Middle frontal gyrus (tissue), 1 donor: ENCODE measurements around the gene NANOS1.

Experiments used
- DNase-seq: peaks from one replicate; pipeline ENCODE4 v3.0.0-alpha.2; 2015; ENCODE audit warnings: low spot score; ENCODE audit errors: extremely low spot score

NANOS1 gene

DNA sequence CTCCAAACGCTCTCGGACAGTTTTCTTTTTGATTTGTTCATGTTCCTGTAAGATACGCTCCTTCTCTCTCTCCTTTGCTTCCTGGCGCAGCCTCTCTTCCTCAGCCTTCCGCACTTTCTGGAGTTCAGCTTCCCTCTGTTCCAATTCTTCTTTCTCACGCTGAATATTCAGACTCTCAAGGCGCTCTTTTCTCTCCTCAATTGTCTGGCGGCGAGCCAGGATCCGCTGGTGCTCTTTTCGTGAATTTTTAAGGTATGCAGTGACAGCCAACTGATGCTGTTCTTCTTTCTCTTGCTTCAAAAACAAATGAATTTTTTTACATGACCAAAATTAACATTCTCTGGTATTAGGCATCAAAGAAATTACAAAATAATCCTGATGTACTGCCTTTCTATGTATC is 28.5 kb downstream of the NANOS1 start:
- no peak for DNase-seq

DNA sequence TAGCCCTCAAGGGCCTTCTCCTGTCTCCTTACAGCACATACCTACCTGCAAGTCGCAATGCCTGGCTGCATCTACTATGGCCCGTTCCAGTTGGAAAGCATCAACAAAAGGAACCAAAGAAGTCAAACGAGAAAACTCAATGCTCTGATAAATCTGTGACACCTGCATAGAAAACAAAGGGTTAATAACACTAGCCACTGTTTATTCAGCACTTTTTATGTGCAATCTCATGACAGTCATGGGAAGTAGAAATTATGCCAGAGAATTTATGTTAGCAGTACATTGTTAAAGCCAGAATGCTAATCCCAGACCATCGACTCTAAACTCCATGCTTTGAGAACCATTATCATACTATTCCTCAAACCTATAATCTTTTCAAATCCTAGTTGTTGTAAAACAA is 30.0 kb downstream of the NANOS1 start:
- DNase-seq, result no peak

DNA sequence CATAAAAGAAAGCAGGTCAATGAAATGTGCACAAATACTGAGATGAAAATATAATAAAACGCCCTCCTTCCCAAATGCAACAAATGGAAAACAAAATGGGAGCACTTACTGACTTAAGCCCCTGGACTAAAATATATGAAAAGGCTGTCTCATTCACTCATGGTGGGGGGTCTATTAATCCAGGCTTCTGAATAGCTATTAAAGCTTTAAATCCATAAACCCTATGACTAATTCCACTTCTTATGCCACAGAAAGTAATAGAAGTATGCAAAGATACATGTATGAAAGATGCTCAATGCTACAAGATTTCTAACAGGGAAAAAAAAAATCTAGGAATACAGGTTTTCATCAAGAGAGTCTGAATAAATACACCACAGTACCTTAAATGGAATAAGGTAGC is 30.6 kb downstream of the NANOS1 start:
- DNase-seq, result no peak

DNA sequence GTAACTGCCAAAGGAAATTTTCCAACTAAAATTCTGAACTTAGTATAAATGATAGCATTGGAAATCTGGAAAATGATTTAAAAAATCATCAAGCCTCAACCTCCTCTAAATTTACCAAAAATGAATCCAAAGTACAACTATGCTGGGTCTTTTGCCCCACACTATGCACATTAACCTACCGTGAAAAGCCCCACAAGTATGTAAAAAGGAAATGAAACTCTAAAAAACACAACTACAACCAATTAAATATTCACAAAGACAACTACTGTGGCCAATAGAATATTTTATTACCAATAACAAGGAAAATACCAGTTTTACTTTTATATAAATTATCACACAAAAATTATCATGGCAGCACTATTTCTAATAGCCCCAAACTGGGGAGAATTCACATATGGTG is 31.8 kb downstream of the NANOS1 start:
- no peak for DNase-seq

DNA sequence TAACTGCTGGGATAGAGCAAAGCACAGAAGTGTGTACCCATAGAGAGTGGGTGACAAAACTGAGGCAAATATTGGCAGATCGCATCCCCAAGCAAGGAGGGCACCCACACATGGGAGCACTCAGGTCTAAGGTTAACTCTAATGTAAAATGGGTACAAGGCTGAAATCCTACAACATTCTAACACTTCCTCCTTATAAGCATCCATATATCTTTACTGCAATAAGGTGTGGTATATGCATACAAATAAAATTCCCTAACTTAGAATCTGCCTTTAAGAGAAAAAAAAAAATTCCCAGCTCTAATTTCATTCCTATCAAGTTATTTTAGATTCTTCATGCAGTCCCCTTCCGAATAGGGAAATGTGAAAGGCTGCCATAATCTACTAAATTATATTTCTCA is 32.4 kb downstream of the NANOS1 start:
- DNase-seq, result no peak

DNA sequence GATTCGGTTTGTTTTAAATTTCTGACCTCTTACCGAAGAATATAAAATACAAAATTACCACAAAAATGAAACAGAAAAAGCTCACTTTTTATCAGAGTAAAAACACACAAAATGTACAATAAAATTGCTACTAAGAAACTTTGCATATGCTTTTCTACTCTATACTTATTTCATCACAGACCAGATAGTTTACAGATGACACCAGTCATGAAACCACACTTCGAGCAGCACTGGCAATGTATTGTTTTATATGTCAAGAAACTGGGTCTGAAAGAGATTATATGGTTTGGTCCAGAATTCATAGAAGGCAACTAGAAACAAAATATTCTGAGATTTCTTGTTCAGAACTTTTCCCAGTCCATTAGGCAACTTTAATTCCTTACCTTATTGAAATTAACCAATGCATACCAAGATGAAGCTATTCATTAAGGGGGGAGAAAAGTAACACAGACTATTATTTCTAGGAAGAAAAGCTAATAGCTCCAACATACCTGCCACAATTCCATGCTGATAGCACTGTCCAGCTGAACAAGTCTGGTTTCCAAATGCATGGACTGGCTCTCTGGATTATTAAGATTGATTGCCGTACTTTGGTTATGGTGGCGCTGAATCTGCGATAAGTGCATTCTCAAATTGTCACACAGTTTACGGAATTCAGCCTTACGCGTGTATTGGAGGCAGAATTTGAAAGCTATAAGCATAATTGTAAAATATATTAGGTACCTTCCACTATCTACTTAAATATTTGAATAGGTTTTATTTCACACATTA is 41.1 kb downstream of the NANOS1 start:
- DNase-seq, result no peak

DNA sequence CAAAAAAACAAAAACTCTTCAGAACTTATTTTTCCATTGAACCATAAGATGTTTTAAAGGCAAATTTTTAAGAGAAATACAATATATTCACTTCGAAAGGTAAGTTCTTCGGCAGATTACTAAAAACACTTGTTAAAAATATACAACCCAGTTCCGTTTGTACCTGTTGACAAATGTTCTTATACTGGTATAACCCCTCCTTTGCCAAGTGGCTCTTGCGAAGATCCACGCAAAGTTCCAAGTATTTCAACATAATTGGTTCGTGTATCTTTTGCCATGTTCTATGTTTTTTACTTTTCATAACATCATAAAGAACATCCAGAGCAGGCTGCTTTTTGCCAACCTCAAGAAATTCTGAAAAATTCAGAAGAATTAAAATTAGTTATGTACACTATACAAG is 44.1 kb downstream of the NANOS1 start:
- no peak for DNase-seq

DNA sequence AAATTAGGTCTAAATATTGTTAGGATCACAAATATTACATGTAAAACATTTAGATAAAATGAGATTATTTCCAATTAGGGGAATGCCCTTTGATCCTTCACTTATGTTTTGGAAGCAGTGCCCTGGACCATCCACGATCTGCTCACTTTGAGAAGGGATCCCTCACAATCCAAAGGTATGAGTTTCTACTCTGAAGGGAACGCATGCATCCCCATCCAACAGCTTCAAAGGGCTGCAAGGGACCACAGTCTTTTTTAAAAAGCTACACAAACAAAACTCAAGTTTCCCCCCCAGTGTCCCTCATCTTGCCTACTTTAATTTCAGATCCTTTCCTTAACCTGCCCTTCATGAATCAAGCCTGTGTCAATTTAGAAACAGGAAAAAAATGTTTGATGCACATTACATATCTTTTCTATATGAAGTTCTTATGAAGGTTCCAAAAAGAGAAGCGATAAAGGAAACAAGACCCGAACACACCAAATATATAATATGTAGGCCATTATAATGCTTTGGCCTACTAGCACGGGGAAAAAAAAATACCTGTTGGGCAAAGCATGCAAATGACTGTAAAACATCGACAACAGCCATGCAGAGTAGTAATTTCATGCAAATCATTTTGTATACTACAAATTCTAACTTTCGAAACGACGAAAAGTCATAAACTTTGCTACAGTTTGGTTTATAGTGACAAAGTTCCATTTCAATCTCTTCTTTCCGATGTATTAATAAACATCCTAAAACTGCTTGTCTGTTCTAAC is 49.1 kb downstream of the NANOS1 start:
- no peak for DNase-seq

DNA sequence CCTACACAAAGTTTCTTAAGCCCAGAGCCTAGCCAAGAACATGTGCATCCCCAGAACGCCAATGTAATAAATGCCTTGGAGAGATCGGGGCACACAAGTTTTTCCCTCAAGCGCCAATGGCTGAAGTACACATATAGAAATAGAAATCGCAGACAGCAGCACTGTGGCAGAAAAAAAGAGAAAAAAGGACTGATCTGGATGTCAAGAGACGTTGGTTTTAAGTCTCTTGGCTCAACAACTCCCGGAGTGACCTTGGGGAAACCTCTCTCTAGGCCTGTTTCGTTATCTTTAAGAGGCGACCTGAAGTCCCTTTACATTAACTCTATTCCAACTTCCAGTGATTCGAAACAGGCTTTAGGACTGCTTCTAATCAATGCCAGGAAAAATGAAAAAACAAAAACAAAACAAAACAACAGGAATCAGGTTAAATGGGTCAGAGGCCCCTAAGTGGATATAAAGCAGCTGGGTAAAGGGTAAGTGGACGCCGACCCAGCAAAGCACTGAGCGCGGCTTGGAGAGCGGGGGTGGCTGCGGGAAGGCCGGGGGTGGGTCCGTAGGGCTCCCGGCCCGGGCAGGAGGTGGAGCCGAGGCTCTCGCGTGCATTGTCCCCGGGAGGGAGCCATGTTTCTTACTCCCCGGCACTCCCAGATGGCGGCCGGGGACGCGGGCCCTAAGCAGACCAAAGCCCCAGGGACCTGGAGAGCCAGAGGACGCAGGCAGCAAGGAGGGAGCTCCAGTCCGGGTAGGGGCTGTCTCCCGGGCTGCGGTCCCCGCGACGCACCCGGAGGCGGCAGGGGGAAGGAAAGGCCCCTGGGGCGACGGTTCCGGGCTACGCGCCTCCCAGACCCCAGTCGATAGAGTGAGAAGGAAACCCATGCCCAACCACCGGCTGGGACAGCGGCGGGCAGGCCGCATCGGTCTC is 50.3 kb downstream of the NANOS1 start:
- DNase-seq, result no peak

DNA sequence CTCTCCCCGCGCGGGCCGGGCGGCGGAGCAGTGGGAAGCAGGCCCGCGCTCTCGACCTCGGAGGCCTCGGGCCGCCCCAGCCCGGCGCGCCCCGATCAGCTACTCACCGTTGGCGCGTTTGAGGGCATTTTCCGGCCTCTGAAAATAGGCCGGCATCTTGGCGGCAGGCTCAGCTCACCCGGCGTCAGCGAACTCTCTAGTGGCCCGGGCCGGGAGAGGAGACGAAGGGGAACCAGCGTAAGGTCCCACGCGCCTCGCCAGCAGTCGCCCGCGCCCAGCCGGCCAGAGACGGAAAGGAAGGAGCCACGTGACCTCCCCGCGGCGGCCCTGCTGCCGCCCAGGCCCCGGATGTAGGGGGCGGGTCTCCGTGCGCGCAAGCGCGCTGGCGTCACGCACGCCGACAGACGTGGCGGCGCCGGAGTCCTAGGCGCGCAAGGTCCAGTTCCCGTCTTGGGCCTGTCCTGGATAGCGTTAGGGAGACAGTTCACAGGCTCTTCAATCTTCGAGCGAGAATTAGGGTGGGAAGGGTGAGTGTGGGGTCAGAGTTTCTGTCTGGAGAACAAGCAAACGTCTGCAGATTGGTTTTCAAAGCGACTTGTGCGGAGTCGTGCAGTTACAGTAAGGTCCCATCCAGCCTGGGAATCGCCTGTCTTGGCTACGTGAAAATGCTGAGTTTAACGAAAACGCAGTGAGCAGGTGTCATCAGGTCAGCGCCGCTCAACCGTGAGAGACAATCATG is 51.2 kb downstream of the NANOS1 start, which contains the start of gene EIF3A:
Gene EIF3A (minus strand): TSS at position 297 of the 739 bp plus-strand sequence. CDS start 141 bp downstream, at position 156.
- DNase-seq, result peak; percentile 88
